ENCODE results near the gene SNX6.

SNX6 gene

GRCh38 chr14:34633742-34634141 lies 3.8 kb upstream of the SNX6 start:
- no peak for DNase-seq

- DNase-seq: no peak
Measured at GRCh38 chr14:34632411-34632978, 2.5 kb upstream of the SNX6 start.

- DNase-seq: no peak
Measured at GRCh38 chr14:34629344-34629656, 648 bp downstream of the SNX6 start.

- peak; percentile 6 for DNase-seq
Measured at GRCh38 chr14:34628681-34629135, 1.2 kb downstream of the SNX6 start.

- no peak for DNase-seq
Measured at GRCh38 chr14:34623506-34623905, 6.4 kb downstream of the SNX6 start.

GRCh38 chr14:34620839-34621238 lies 9.1 kb downstream of the SNX6 start:
- no peak for DNase-seq

GRCh38 chr14:34620115-34620514 lies 9.8 kb downstream of the SNX6 start:
- no peak for DNase-seq

GRCh38 chr14:34619471-34619870 lies 10.5 kb downstream of the SNX6 start:
- DNase-seq: no peak

- DNase-seq: no peak
Measured at GRCh38 chr14:34616360-34616759, 13.6 kb downstream of the SNX6 start.

- DNase-seq: no peak
Measured at GRCh38 chr14:34615507-34615906, 14.4 kb downstream of the SNX6 start.

- no peak for DNase-seq
Measured at GRCh38 chr14:34614638-34615037, 15.3 kb downstream of the SNX6 start.

- DNase-seq: no peak
Measured at GRCh38 chr14:34610101-34610500, 19.8 kb downstream of the SNX6 start.

GRCh38 chr14:34605461-34605860 lies 24.5 kb downstream of the SNX6 start:
- DNase-seq: no peak

- DNase-seq: no peak
Measured at GRCh38 chr14:34604995-34605394, 25.0 kb downstream of the SNX6 start.

GRCh38 chr14:34596891-34597290 lies 33.1 kb downstream of the SNX6 start:
- DNase-seq: no peak

- DNase-seq: no peak
Measured at GRCh38 chr14:34593740-34594375, 36.1 kb downstream of the SNX6 start.

- DNase-seq: no peak
Measured at GRCh38 chr14:34592623-34593022, 37.3 kb downstream of the SNX6 start.

- DNase-seq: no peak
Measured at GRCh38 chr14:34583525-34583924, 46.4 kb downstream of the SNX6 start.

- no peak for DNase-seq
Measured at GRCh38 chr14:34582117-34582680, 47.7 kb downstream of the SNX6 start.

GRCh38 chr14:34580381-34580780 lies 49.6 kb downstream of the SNX6 start:
- DNase-seq: no peak

- no peak for DNase-seq
Measured at GRCh38 chr14:34571771-34572170, 58.2 kb downstream of the SNX6 start.

- no peak for DNase-seq
Measured at GRCh38 chr14:34569750-34570149, 60.2 kb downstream of the SNX6 start.

- no peak for DNase-seq
Measured at GRCh38 chr14:34568803-34569202, 61.1 kb downstream of the SNX6 start.

GRCh38 chr14:34562776-34563150 lies 67.2 kb downstream of the SNX6 start:
- DNase-seq: no peak
